ENCODE results near the gene BNIPL. TPM values are rescaled to one million over a fixed set of nuclear protein-coding genes. Genes with fewer than 3 reads are reported as not detected.

BNIPL gene
- total RNA-seq, 1 experiment from 2014 or later: 1.2 TPM

GRCh38 chr1:151024540-151025146 lies 11.7 kb upstream of the BNIPL start:
- no peak overlapping the region for H3K4me2 ChIP-seq (ENCODE audit: insufficient read depth, insufficient read length, low read length)
- H2BK5ac ChIP-seq (ENCODE audit: insufficient read length, low read length): no peak overlapping the region
- no peaks in the 10 kb centered on the region for H3K9me3 ChIP-seq (ENCODE audit: control insufficient read depth, low read depth, low read length)
- no peaks in the 10 kb centered on the region for H3K4me1 ChIP-seq (ENCODE audit: insufficient read depth, low read length)
- H3K14ac ChIP-seq (ENCODE audit: insufficient read depth, low read length): no peak overlapping the region
- no peak overlapping the region for H3T11ph ChIP-seq (ENCODE audit: low read length)
- H3K23ac ChIP-seq (ENCODE audit: insufficient read length, low read depth, low read length): no peak overlapping the region
- H4K8ac ChIP-seq (replicated peaks; ENCODE audit: insufficient read length, low read depth, low read length): peak overlapping the region; percentile 77
- H2BK120ac ChIP-seq (ENCODE audit: low read depth, low read length, poor library complexity, severe bottlenecking): no peak overlapping the region
- H4K91ac ChIP-seq (ENCODE audit: insufficient read length, low read depth, low read length): no peak overlapping the region
- no peak overlapping the region for H3K4ac ChIP-seq (ENCODE audit: low read depth, low read length)
- H3K23me2 ChIP-seq (ENCODE audit: insufficient read length, low read depth, low read length, poor library complexity, severe bottlenecking): no peaks in the 10 kb centered on the region
- peak; percentile 92 for DNase-seq
- H3K18ac ChIP-seq (ENCODE audit: insufficient read length, low read depth, low read length): no peak overlapping the region
- H4K20me1 ChIP-seq (ENCODE audit: control insufficient read depth, insufficient read depth, insufficient read length): no peaks in the 10 kb centered on the region
- no peaks in the 10 kb centered on the region for H3K79me1 ChIP-seq (ENCODE audit: insufficient read depth, low read depth, low read length, poor library complexity, severe bottlenecking)
- no peak overlapping the region for H3K27ac ChIP-seq (ENCODE audit: insufficient read length, low read depth, low read length)
- Mint-ChIP-seq H3K27me3 (ENCODE audit: low read depth) (no peaks in the 10 kb centered on the region), H3K4me1 (peaks cover 0 to 5% of the 10 kb centered on the region in 2 experiments; a peak in 2 of 4 replicates), H3K27ac (peak overlapping the region in 1 of 3 experiments; percentile 63; a peak in 2 of 7 replicates), H3K9me3 (no peaks in the 10 kb centered on the region), H3K36me3 (ENCODE audit: insufficient read depth in 1 of 3, low read depth in 3 of 3) (peaks cover 16 to 39% (median 39%) of the 10 kb centered on the region in 3 experiments; a peak in 6 of 7 replicates), H3K4me3 (peak overlapping the region in 1 of 2 experiments; percentile 54; a peak in 1 of 5 replicates)
- peak overlapping the region; percentile 86 for H3K56ac ChIP-seq (ENCODE audit: insufficient read length, low read depth, low read length)
- H2BK15ac ChIP-seq (ENCODE audit: low read depth, low read length): no peak overlapping the region
- WGBS (ENCODE audit: extremely low coverage, insufficient read length, low lambda C conversion rate): no CpG with 5 or more reads among the region's 6 CpGs
- no peak overlapping the region for H2AFZ ChIP-seq (ENCODE audit: low read length)
- H4K5ac ChIP-seq (ENCODE audit: insufficient read length, low read depth, low read length): no peak overlapping the region
- no peaks in the 10 kb centered on the region for H3K27me3 ChIP-seq (ENCODE audit: insufficient read depth, low read length)
- no peak overlapping the region for H2AK5ac ChIP-seq (ENCODE audit: insufficient read length, low read length)
- no peaks in the 10 kb centered on the region for H3K79me2 ChIP-seq (ENCODE audit: insufficient read depth, low read length)
- H2BK12ac ChIP-seq (ENCODE audit: insufficient read length, low read depth, low read length): no peak overlapping the region
- H3K9ac ChIP-seq (ENCODE audit: extremely low read depth, insufficient read length, low read length): no peak overlapping the region
- no peak overlapping the region for H2BK20ac ChIP-seq (ENCODE audit: low read depth, low read length, poor library complexity, severe bottlenecking)
- peak; percentile 88 for TF ChIP-seq CTCF (conservative IDR thresholded peaks at IDR 0.05)

Data from H9 (cell line).